Heart left ventricle (tissue), 13 donors: Measurements from ENCODE around the gene FXYD5.

Experiments
- CTCF ChIP-seq, 12 donors: fragments of 200-600 bp; sonication (generic) in 4 of 12; IDR thresholded peaks; one replicate each; pipeline versions ENCODE4 v1.5.0 to v1.8.0; 2018 to 2022; ENCODE audit warnings: antibody characterized with exemption in 12 of 12, mild to moderate bottlenecking in 5 of 12
- POLR2A ChIP-seq, 2 donors: fragments of 450-650 bp; IDR thresholded peaks; one replicate each; pipeline ENCODE4 v1.6.1; 2017; ENCODE audit warnings: antibody characterized with exemption in 2 of 2, mild to moderate bottlenecking in 2 of 2, moderate library complexity in 2 of 2
- donor health status: ischemic (EF 13 %, LVEDD 7.1; RV severe dilation, severe dysfunction).
- donor health status: DM: no; HTN: yes; CAD: no.
- donor health status: DM: no; HTN: no; CAD: no.
- donor health status: ischemic (EF 25% LVEDD 6.9; RV normal size, moderate dysfunction).
- donor health status: ischemic (EF 25% LVEDD 5.7; RV mildly dilated, moderate dysfunction).
- donor health status: ischemic (EF 35%, LVEDD 5.7; RV mildly dilated, moderate dysfunction).
- donor health status: nonischemic (EF 11% LVEDD 7.7; RV severe dilation, severe dysfunction).
- donor health status: DM: yes; HTN: yes; CAD: no.
- donor health status: PGD.
- donor health status: ischemic (EF 29% LVEDD 5.4; RV normal size, mild dysfunction).
- donor health status: nonischemic (EF 23%, LVEDD 6.1; RV moderate dilation, normal function).

- TF ChIP-seq CTCF (IDR thresholded peaks at IDR 0.05) (no peak), POLR2A (IDR thresholded peaks at IDR 0.05) (no peak)
These were observed 7.6 kb upstream of the FXYD5 start for GRCh38 chr19:35146746-35147459.
